Central memory CD8-positive, alpha-beta T cell (primary cell): ENCODE data around the gene ZNF638.
"Not testable (repeated sequence)": the region's sequence is repeated elsewhere in the genome, so short reads cannot be mapped to it uniquely, and the experiment has no call there.

Experiments
- ATAC-seq: fragments of 150-1000 bp; cut with Tn5 transposase; replicated peaks from 2 replicates; pipeline ENCODE4 v1.10.0; 2022; ENCODE audit warnings: mild to moderate bottlenecking, moderate FRiP score, moderate number of reproducible peaks; ENCODE audit not compliant: poor library complexity, severe bottlenecking; ENCODE audit errors: extremely low read depth
- DNase-seq, 2 donors: peaks; one replicate each; pipeline ENCODE4 v3.0.0; 2021; ENCODE audit warnings: low spot score in 2 of 2
- H3K27ac Mint-ChIP-seq: one replicate; pipeline ENCODE4 v1.8.0; 2022; ENCODE audit warnings: low read depth, mild to moderate bottlenecking, moderate library complexity, mixed read lengths
- H3K27me3 Mint-ChIP-seq: one replicate; pipeline ENCODE4 v1.8.0; 2022; ENCODE audit warnings: mixed read lengths
- H3K36me3 Mint-ChIP-seq: one replicate; pipeline ENCODE4 v1.8.0; 2022; ENCODE audit warnings: mild to moderate bottlenecking, moderate library complexity, mixed read lengths; ENCODE audit not compliant: insufficient read depth
- H3K4me1 Mint-ChIP-seq: one replicate; pipeline ENCODE4 v1.8.0; 2022; ENCODE audit warnings: mixed read lengths
- H3K4me3 Mint-ChIP-seq: one replicate; pipeline ENCODE4 v1.8.0; 2022; ENCODE audit warnings: mild to moderate bottlenecking, moderate library complexity, mixed read lengths
- H3K9me3 Mint-ChIP-seq: one replicate; pipeline ENCODE4 v1.8.0; 2022; ENCODE audit warnings: mixed read lengths

The ZNF638 gene

GRCh38 chr2:71313016-71313766 lies 18.4 kb upstream of the ZNF638 start:
- Mint-ChIP-seq H3K36me3 (no peaks in the 10 kb centered on the region), H3K4me1 (no peaks in the 10 kb centered on the region), H3K27me3 (peaks cover 17% of the 10 kb centered on the region), H3K9me3 (peaks cover 8% of the 10 kb centered on the region), H3K27ac (no peak overlapping the region), H3K4me3 (no peak overlapping the region)
- DNase-seq (no peak), ATAC-seq (no peak)

GRCh38 chr2:71317060-71317459 lies 14.5 kb upstream of the ZNF638 start:
- Mint-ChIP-seq H3K27me3 (peaks cover 46% of the 10 kb centered on the region), H3K4me3 (no peak overlapping the region), H3K36me3 (no peaks in the 10 kb centered on the region), H3K27ac (no peak overlapping the region), H3K4me1 (no peaks in the 10 kb centered on the region), H3K9me3 (peaks cover 23% of the 10 kb centered on the region)
- ATAC-seq (no peak), DNase-seq (no peak)

GRCh38 chr2:71317900-71318299 lies 13.7 kb upstream of the ZNF638 start:
- DNase-seq, ATAC-seq, H3K27ac Mint-ChIP-seq, H3K4me1 Mint-ChIP-seq, H3K4me3 Mint-ChIP-seq, H3K36me3 Mint-ChIP-seq: not testable (repeated sequence)
- H3K9me3 Mint-ChIP-seq, result peaks cover 29% of the 10 kb centered on the region
- peaks cover 54% of the 10 kb centered on the region for H3K27me3 Mint-ChIP-seq

- Mint-ChIP-seq H3K4me1 (no peaks in the 10 kb centered on the region), H3K4me3 (no peak overlapping the region), H3K9me3 (peaks cover 21% of the 10 kb centered on the region), H3K27ac (no peak overlapping the region), H3K36me3 (no peaks in the 10 kb centered on the region), H3K27me3 (peaks cover 56% of the 10 kb centered on the region)
- no peak for DNase-seq
- ATAC-seq, result no peak
Observed at GRCh38 chr2:71323386-71323785, 8.2 kb upstream of the ZNF638 start.

- ATAC-seq (no peak), DNase-seq (no peak)
- Mint-ChIP-seq H3K27me3 (peaks cover 25% of the 10 kb centered on the region), H3K36me3 (peaks cover 13% of the 10 kb centered on the region), H3K9me3 (peaks cover 6% of the 10 kb centered on the region), H3K4me1 (peaks cover 13% of the 10 kb centered on the region), H3K4me3 (no peak overlapping the region), H3K27ac (no peak overlapping the region)
Observed at GRCh38 chr2:71326968-71327367, 4.6 kb upstream of the ZNF638 start.

- DNase-seq (no peak), ATAC-seq (no peak)
- peaks cover 20% of the 10 kb centered on the region for H3K4me1 Mint-ChIP-seq
- peaks cover 17% of the 10 kb centered on the region for H3K36me3 Mint-ChIP-seq
- peaks cover 16% of the 10 kb centered on the region for H3K27me3 Mint-ChIP-seq
- no peak overlapping the region for H3K4me3 Mint-ChIP-seq
- H3K9me3 Mint-ChIP-seq, result no peaks in the 10 kb centered on the region
- H3K27ac Mint-ChIP-seq, result no peak overlapping the region
Observed at GRCh38 chr2:71327916-71328315, 3.7 kb upstream of the ZNF638 start.

GRCh38 chr2:71330155-71330554 lies 1.4 kb upstream of the ZNF638 start:
- Mint-ChIP-seq H3K4me3 (peak overlapping the region; percentile 50), H3K27ac (no peak overlapping the region), H3K36me3 (peaks cover 19% of the 10 kb centered on the region), H3K27me3 (no peaks in the 10 kb centered on the region), H3K4me1 (peaks cover 39% of the 10 kb centered on the region), H3K9me3 (no peaks in the 10 kb centered on the region)
- ATAC-seq, result no peak
- DNase-seq, result no peak

- Mint-ChIP-seq H3K27ac (peak overlapping the region; percentile 99), H3K36me3 (peaks cover 19% of the 10 kb centered on the region), H3K27me3 (no peaks in the 10 kb centered on the region), H3K9me3 (no peaks in the 10 kb centered on the region), H3K4me3 (peak overlapping the region; percentile 95), H3K4me1 (peaks cover 39% of the 10 kb centered on the region)
- DNase-seq (peak in 1 of 2 donors; percentile 28), ATAC-seq (peak; percentile 53)
Observed at GRCh38 chr2:71330585-71331330, 824 bp upstream of the ZNF638 start.

- peaks cover 19% of the 10 kb centered on the region for H3K36me3 Mint-ChIP-seq
- peak overlapping the region; percentile 99 for H3K27ac Mint-ChIP-seq
- not testable (repeated sequence) for H3K9me3 Mint-ChIP-seq, H3K27me3 Mint-ChIP-seq, ATAC-seq
- H3K4me1 Mint-ChIP-seq, result peaks cover 39% of the 10 kb centered on the region
- DNase-seq, result peak; percentile 14 to 20
- H3K4me3 Mint-ChIP-seq, result peak overlapping the region; percentile 95
Observed at GRCh38 chr2:71331331-71331580, 326 bp upstream of the ZNF638 start.

- H3K27ac Mint-ChIP-seq, result peak overlapping the region; percentile 99
- no peaks in the 10 kb centered on the region for H3K27me3 Mint-ChIP-seq
- DNase-seq, result no peak
- no peak for ATAC-seq
- H3K4me1 Mint-ChIP-seq, result peaks cover 43% of the 10 kb centered on the region
- peak overlapping the region; percentile 95 for H3K4me3 Mint-ChIP-seq
- H3K9me3 Mint-ChIP-seq, result no peaks in the 10 kb centered on the region
- peaks cover 20% of the 10 kb centered on the region for H3K36me3 Mint-ChIP-seq
Observed at GRCh38 chr2:71332435-71332796, 834 bp downstream of the ZNF638 start.

GRCh38 chr2:71333619-71334018 lies 2.0 kb downstream of the ZNF638 start:
- DNase-seq (no peak), ATAC-seq (no peak)
- Mint-ChIP-seq H3K9me3 (no peaks in the 10 kb centered on the region), H3K27ac (peak overlapping the region; percentile 74), H3K36me3 (peaks cover 21% of the 10 kb centered on the region), H3K27me3 (no peaks in the 10 kb centered on the region), H3K4me3 (peak overlapping the region; percentile 95), H3K4me1 (peaks cover 56% of the 10 kb centered on the region)

- no peak for DNase-seq
Observed at GRCh38 chr2:71336384-71336783, 4.8 kb downstream of the ZNF638 start.

GRCh38 chr2:71336802-71337201 lies 5.2 kb downstream of the ZNF638 start:
- ATAC-seq (no peak), DNase-seq (no peak)
- peaks cover 11% of the 10 kb centered on the region for H3K36me3 Mint-ChIP-seq
- H3K27me3 Mint-ChIP-seq, result no peaks in the 10 kb centered on the region
- no peak overlapping the region for H3K4me3 Mint-ChIP-seq
- H3K9me3 Mint-ChIP-seq, result no peaks in the 10 kb centered on the region
- peaks cover 68% of the 10 kb centered on the region for H3K4me1 Mint-ChIP-seq
- H3K27ac Mint-ChIP-seq, result no peak overlapping the region

More at GRCh38 chr2:71336384-71336783, 4.8 kb downstream of the ZNF638 start:
- Mint-ChIP-seq H3K9me3 (no peaks in the 10 kb centered on the region), H3K36me3 (peaks cover 13% of the 10 kb centered on the region), H3K4me3 (no peak overlapping the region), H3K27me3 (no peaks in the 10 kb centered on the region), H3K27ac (no peak overlapping the region), H3K4me1 (peaks cover 72% of the 10 kb centered on the region)
- ATAC-seq, result no peak
